Measurements from ENCODE around the gene CSF1R. TPM values are rescaled to one million over a fixed set of nuclear protein-coding genes. Genes with fewer than 3 reads are reported as not detected.
A peak's percentile ranks its signal among the peaks of the same experiment; 100 is the strongest.

The CSF1R gene
- polyA plus RNA-seq, 2 of the 4 experiments (the other 2 are of a cell fraction) = 0.06 TPM; not detected in 1

- Histone ChIP-seq H3K4me3 (no peak overlapping the region), H3K4me1 (0 out of 3 replicates have a peak, but pooled peaks cover 7% of the 10 kb centered on the region), H3K27ac (peak overlapping the region in 1 of 2 experiments; percentile 3; a peak in 1 of 6 replicates), H3K4me2 (no peak overlapping the region), H3K9me3 (no peaks in the 10 kb centered on the region)
- no peak for DNase-seq (ENCODE audit: low read depth in 1 of 2, low spot score in 1 of 2)
- TF ChIP-seq HDAC2 (IDR thresholded peaks at IDR 0.05) (no peak), FOSL2 (IDR thresholded peaks at IDR 0.05) (no peak), FOSL2 (CRISPR knock-in tag; IDR thresholded peaks at IDR 0.05) (no peak), HES2 (IDR thresholded peaks at IDR 0.05) (no peak), FOSB (CRISPR knock-in tag; IDR thresholded peaks at IDR 0.05) (no peak), REST (IDR thresholded peaks at IDR 0.05) (no peak), CBX8 (IDR thresholded peaks at IDR 0.05) (no peak), MYC (IDR thresholded peaks at IDR 0.05; ENCODE audit: borderline replicate concordance, low read length) (no peak), TFCP2L1 (CRISPR knock-in tag; IDR thresholded peaks at IDR 0.05) (no peak), KDM1A (IDR thresholded peaks at IDR 0.05; ENCODE audit: low read depth) (no peak), USF2 (IDR thresholded peaks at IDR 0.05) (no peak), CTCF (IDR thresholded peaks at IDR 0.05) (no peak), BHLHE40 (IDR thresholded peaks at IDR 0.05; ENCODE audit: low read depth, low read length) (no peak)
- TF ChIP-seq, protein P1, sequence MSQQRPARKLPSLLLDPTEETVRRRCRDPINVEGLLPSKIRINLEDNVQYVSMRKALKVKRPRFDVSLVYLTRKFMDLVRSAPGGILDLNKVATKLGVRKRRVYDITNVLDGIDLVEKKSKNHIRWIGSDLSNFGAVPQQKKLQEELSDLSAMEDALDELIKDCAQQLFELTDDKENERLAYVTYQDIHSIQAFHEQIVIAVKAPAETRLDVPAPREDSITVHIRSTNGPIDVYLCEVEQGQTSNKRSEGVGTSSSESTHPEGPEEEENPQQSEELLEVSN (IDR thresholded peaks at IDR 0.05; ENCODE audit: borderline replicate concordance, low read depth) = no peak
- TF ChIP-seq, protein P2, sequence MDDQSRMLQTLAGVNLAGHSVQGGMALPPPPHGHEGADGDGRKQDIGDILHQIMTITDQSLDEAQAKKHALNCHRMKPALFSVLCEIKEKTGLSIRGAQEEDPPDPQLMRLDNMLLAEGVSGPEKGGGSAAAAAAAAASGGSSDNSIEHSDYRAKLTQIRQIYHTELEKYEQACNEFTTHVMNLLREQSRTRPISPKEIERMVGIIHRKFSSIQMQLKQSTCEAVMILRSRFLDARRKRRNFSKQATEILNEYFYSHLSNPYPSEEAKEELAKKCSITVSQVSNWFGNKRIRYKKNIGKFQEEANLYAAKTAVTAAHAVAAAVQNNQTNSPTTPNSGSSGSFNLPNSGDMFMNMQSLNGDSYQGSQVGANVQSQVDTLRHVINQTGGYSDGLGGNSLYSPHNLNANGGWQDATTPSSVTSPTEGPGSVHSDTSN (IDR thresholded peaks at IDR 0.05) = no peak
- POLR2A ChIA-PET = interaction anchor here (0.6 kb wide), 1 partner anchor 34 kb away, joined by 4 read pairs; no protein-coding TSS in a partner anchor
- FAIRE-seq = no peak
- no peak for ATAC-seq
- 80% methylated on average over 15 of the region's 15 CpGs for WGBS (ENCODE audit: missing lambda C conversion rate)
- CTCF ChIA-PET = interaction anchor here (0.6 to 11.7 kb wide), 16 partner anchors 11 to 448 kb away, joined by 3 to 82 read pairs (median 4); no protein-coding TSS in a partner anchor
Measured at GRCh38 chr5:150122536-150123481, 36.5 kb upstream of the CSF1R start.

GRCh38 chr5:150122158-150122510 lies 35.8 kb upstream of the CSF1R start:
- DNase-seq (ENCODE audit: low read depth in 1 of 2, low spot score in 1 of 2) (peak; percentile 38 to 71), FAIRE-seq (no peak), ATAC-seq (peak; percentile 60 to 83)
- Histone ChIP-seq H3K27ac (peak overlapping the region in 1 of 2 experiments; percentile 44; a peak in 3 of 6 replicates), H3K4me3 (no peak overlapping the region), H3K4me1 (0 out of 3 replicates have a peak, but pooled peaks cover 7% of the 10 kb centered on the region), H3K9me3 (no peaks in the 10 kb centered on the region), H3K4me2 (peak overlapping the region; percentile 27; the same call in 1 of the 3 replicates)
- POLR2A ChIA-PET = interaction anchor here (0.6 kb wide), 1 partner anchor 34 kb away, joined by 4 read pairs; no protein-coding TSS in a partner anchor
- 0% methylated on average over 1 of the region's 5 CpGs for WGBS (ENCODE audit: missing lambda C conversion rate)
- peak; percentile 45; the same call in 2 of the 3 replicates for TF ChIP-seq SMC3 (IDR thresholded peaks at IDR 0.05)
- peak; percentile 45 for TF ChIP-seq CTCF (IDR thresholded peaks at IDR 0.05)
- no peak for TF ChIP-seq HOXB5 (CRISPR knock-in tag; IDR thresholded peaks at IDR 0.05)
- no peak for TF ChIP-seq PHF8 (IDR thresholded peaks at IDR 0.05; ENCODE audit: borderline replicate concordance, low read depth)
- no peak for TF ChIP-seq TP53 (CRISPR knock-in tag; IDR thresholded peaks at IDR 0.05)
- peak; percentile 31 to 40; a peak in 4 of 5 replicates for TF ChIP-seq RAD21 (conservative IDR thresholded peaks at IDR 0.05 in 1 of 2, IDR thresholded peaks at IDR 0.05 in 1 of 2)
- TF ChIP-seq EHF (CRISPR knock-in tag; IDR thresholded peaks at IDR 0.05) = no peak
- CTCF ChIA-PET = interaction anchor here (0.8 to 11.7 kb wide), 15 partner anchors 10 to 288 kb away, joined by 3 to 82 read pairs (median 5); no protein-coding TSS in a partner anchor

Data from A549 (cell line).